A549 (cell line): ENCODE measurements around the gene ZBTB20. TPM values are rescaled to one million over a fixed set of nuclear protein-coding genes. Genes with fewer than 3 reads are reported as not detected.

ENCODE experiments used
- ATAC-seq, 2 experiments: fragments of 200-7000 bp in 1 of 2; fragments of >200 bp in 1 of 2; cut with Nextera tagmentation in 1 of 2; cut with Tn5 transposase in 1 of 2; 3 replicates each; pipeline versions ENCODE4 v1.8.0 to v1.9.1; 2018 to 2020; ENCODE audit warnings: mild to moderate bottlenecking in 1 of 2, moderate library complexity in 1 of 2
- CTCF ChIA-PET: fragments of 300-600 bp; sonication (Branson Sonifier 250); formaldehyde crosslinking; extraction: SDS; loops from one replicate; lab custom pipeline; 2021; ENCODE audit warnings: antibody characterized with exemption, inconsistent platforms; lab: Yijun Ruan, JAX
- POLR2A ChIA-PET: fragments of 350-600 bp; formaldehyde crosslinking; extraction: SDS; loops from one replicate; lab custom pipeline; 2021; ENCODE audit warnings: antibody characterized with exemption, inconsistent platforms; lab: Yijun Ruan, JAX
- DNase-seq, 2 experiments: peaks; one replicate each; pipeline versions ENCODE4 v3.0.0 to v3.0.0-alpha.2; 2011 to 2016; ENCODE audit warnings: low read depth in 1 of 2, low spot score in 1 of 2
- FAIRE-seq: peaks from 2 replicates; lab custom pipeline; 2011; peaks lifted over from hg19 to GRCh38; lab: Jason Lieb, UNC
- H3K27ac ChIP-seq, 2 experiments: fragments of >200 bp; sonication (Bioruptor Twin); formaldehyde crosslinking; 3 replicates each; pipeline ENCODE4 v1.5.1; 2016 to 2017
- H3K4me1 ChIP-seq: fragments of >200 bp; sonication (Bioruptor Twin); formaldehyde crosslinking; 3 replicates; pipeline ENCODE4 v1.6.1; 2016
- H3K4me2 ChIP-seq: fragments of >200 bp; sonication (Bioruptor Twin); formaldehyde crosslinking; 3 replicates; pipeline ENCODE4 v1.6.1; 2016
- H3K4me3 ChIP-seq: fragments of >200 bp; sonication (Bioruptor Twin); formaldehyde crosslinking; 3 replicates; pipeline ENCODE4 v1.5.1; 2016
- H3K9me3 ChIP-seq: fragments of >200 bp; sonication (Bioruptor Twin); formaldehyde crosslinking; 3 replicates; pipeline ENCODE4 v1.6.1; 2016
- CBX2 ChIP-seq: fragments of 200-600 bp; sonication (generic); IDR thresholded peaks from 2 replicates; pipeline ENCODE4 v1.6.1; 2016; ENCODE audit warnings: low read depth, mild to moderate bottlenecking, borderline replicate concordance
- CBX8 ChIP-seq: fragments of 200-600 bp; sonication (generic); IDR thresholded peaks from 2 replicates; pipeline ENCODE4 v1.6.1; 2016
- CHD2 ChIP-seq: fragments of 150-350 bp; IDR thresholded peaks from 2 replicates; pipeline ENCODE4 v1.6.1; 2014; ENCODE audit warnings: low read length; ENCODE audit not compliant: partially characterized antibody
- E2F6 ChIP-seq: IDR thresholded peaks from 2 replicates; pipeline ENCODE4 v1.6.1; 2012; ENCODE audit warnings: low read depth, borderline replicate concordance
- EP300 ChIP-seq, 2 experiments: fragments of >200 bp; sonication (Bioruptor Twin); formaldehyde crosslinking; IDR thresholded peaks; 2 replicates in 1 of 2; 3 replicates in 1 of 2; pipeline ENCODE4 v1.6.1; 2016 to 2017
- FOSL2 ChIP-seq, 2 experiments: fragments of 450-650 bp in 1 of 2; fragments of >200 bp in 1 of 2; sonication (Bioruptor Twin) in 1 of 2; formaldehyde crosslinking; IDR thresholded peaks; 2 replicates each; pipeline versions ENCODE4 v1.5.0 to v1.6.1; 2016 to 2020; ENCODE audit warnings: mild to moderate bottlenecking in 1 of 2, moderate library complexity in 1 of 2
- HDAC2 ChIP-seq: fragments of 200-600 bp; sonication (generic); IDR thresholded peaks from 2 replicates; pipeline ENCODE4 v1.6.1; 2016
- HOXB13 ChIP-seq: fragments of 250-450 bp; sonication (Bioruptor Pico); IDR thresholded peaks from 2 replicates; pipeline ENCODE4 v1.5.0; 2020; ENCODE audit warnings: low read depth, mild to moderate bottlenecking, moderate library complexity
- JUN ChIP-seq, 2 experiments: fragments of >200 bp; sonication (Bioruptor Twin); formaldehyde crosslinking; IDR thresholded peaks; 2 replicates in 1 of 2; 3 replicates in 1 of 2; pipeline ENCODE4 v1.6.1; 2016 to 2017
- JUNB ChIP-seq: fragments of >200 bp; sonication (Bioruptor Twin); formaldehyde crosslinking; IDR thresholded peaks from 2 replicates; pipeline ENCODE4 v1.6.1; 2016
- KDM1A ChIP-seq: fragments of 200-600 bp; sonication (generic); IDR thresholded peaks from 2 replicates; pipeline ENCODE4 v1.6.1; 2016; ENCODE audit warnings: low read depth, mild to moderate bottlenecking
- MAFK ChIP-seq: fragments of 450-650 bp; IDR thresholded peaks from 2 replicates; pipeline ENCODE4 v1.6.1; 2014; ENCODE audit not compliant: partially characterized antibody
- MAX ChIP-seq: IDR thresholded peaks from 2 replicates; pipeline ENCODE4 v1.6.1; 2012
- NFE2L2 ChIP-seq: fragments of 150-350 bp; conservative IDR thresholded peaks from 2 replicates; pipeline ENCODE4 v1.6.1; 2014; ENCODE audit warnings: low read length
- POLR2A ChIP-seq: IDR thresholded peaks from 2 replicates; pipeline ENCODE4 v1.6.1; 2012; ENCODE audit warnings: mild to moderate bottlenecking, low read length
- RAD21 ChIP-seq, 2 experiments: fragments of >200 bp in 1 of 2; sonication (Bioruptor Twin) in 1 of 2; formaldehyde crosslinking in 1 of 2; IDR thresholded peaks in 1 of 2; conservative IDR thresholded peaks in 1 of 2; 2 replicates in 1 of 2; 3 replicates in 1 of 2; pipeline ENCODE4 v1.6.1; 2012 to 2018; ENCODE audit warnings: inconsistent platforms in 1 of 2
- RARB ChIP-seq: fragments of 250-450 bp; sonication (Bioruptor Pico); IDR thresholded peaks from 2 replicates; pipeline ENCODE4 v1.8.0; 2021; ENCODE audit warnings: mild to moderate bottlenecking, moderate library complexity
- RFX5 ChIP-seq: fragments of 450-650 bp; IDR thresholded peaks from 2 replicates; pipeline ENCODE4 v1.7.1; 2014; ENCODE audit warnings: antibody characterized with exemption, mild to moderate bottlenecking, moderate library complexity
- RNF2 ChIP-seq: fragments of 200-600 bp; sonication (generic); IDR thresholded peaks from 2 replicates; pipeline ENCODE4 v1.6.1; 2016; ENCODE audit warnings: low read depth, mild to moderate bottlenecking, antibody characterized with exemption, moderate library complexity, borderline replicate concordance
- SMC3 ChIP-seq: fragments of >200 bp; sonication (Bioruptor Twin); formaldehyde crosslinking; IDR thresholded peaks from 3 replicates; pipeline ENCODE4 v1.6.1; 2018; ENCODE audit warnings: inconsistent platforms
- TFCP2L1 ChIP-seq: fragments of 250-450 bp; sonication (Bioruptor Pico); IDR thresholded peaks from 2 replicates; pipeline ENCODE4 v1.5.0; 2021; ENCODE audit warnings: mild to moderate bottlenecking
- TP53 ChIP-seq: fragments of 250-450 bp; sonication (Bioruptor Pico); IDR thresholded peaks from 2 replicates; pipeline ENCODE4 v1.5.0; 2021; ENCODE audit warnings: mild to moderate bottlenecking, moderate library complexity
- ZC3H11A ChIP-seq: fragments of 450-650 bp; IDR thresholded peaks from 2 replicates; pipeline ENCODE4 v1.6.1; 2014; ENCODE audit warnings: antibody characterized with exemption, mild to moderate bottlenecking
- ZFP36 ChIP-seq: fragments of 450-650 bp; IDR thresholded peaks from 2 replicates; pipeline ENCODE4 v1.6.1; 2014; ENCODE audit warnings: borderline replicate concordance; ENCODE audit not compliant: partially characterized antibody
- ZSCAN20 ChIP-seq: fragments of 250-450 bp; sonication (Bioruptor Pico); IDR thresholded peaks from 2 replicates; pipeline ENCODE4 v1.8.0; 2022; ENCODE audit warnings: mild to moderate bottlenecking, moderate library complexity
- WGBS: methylation state at CpG from one replicate; pipeline ENCODE4 v1.1.6; 2017; ENCODE audit errors: missing lambda C conversion rate; 5-methylcytosine and 5-hydroxymethylcytosine counted together
- polyA plus RNA-seq, 4 experiments: library from polyadenylated mRNA; depleted of rRNA in 3 of 4; stranded (reverse); fragments of >200 nt; fragmentation: RNase III in 1 of 4; extraction: RNeasy Plus Mini Kit Qiagen cat#74134 plus additional on column Dnase treatment in 1 of 4; gene quantifications; 2 replicates in 3 of 4; 3 replicates in 1 of 4; pipeline ENCODE4 v1.2.3, GENCODE V29; 2011 to 2017
- TF ChIP-seq, protein P1 (sequence below): fragments of >200 bp; sonication (Bioruptor Twin); formaldehyde crosslinking; IDR thresholded peaks from 3 replicates; pipeline ENCODE4 v1.5.1; 2016
- TF ChIP-seq, protein P2 (sequence below): fragments of 200-600 bp; sonication (generic); IDR thresholded peaks from 2 replicates; pipeline ENCODE4 v1.6.1; 2016; ENCODE audit warnings: antibody characterized with exemption, mild to moderate bottlenecking, moderate library complexity
- TF ChIP-seq, protein P3 (sequence below): fragments of 250-450 bp; sonication (Bioruptor Pico); IDR thresholded peaks from 2 replicates; pipeline ENCODE4 v1.5.0; 2020; ENCODE audit warnings: low read depth, mild to moderate bottlenecking, moderate library complexity

ZBTB20 gene
- polyA plus RNA-seq, 2 of the 4 experiments (the other 2 are of a cell fraction), result 0.85 to 5.0 TPM

DNA sequence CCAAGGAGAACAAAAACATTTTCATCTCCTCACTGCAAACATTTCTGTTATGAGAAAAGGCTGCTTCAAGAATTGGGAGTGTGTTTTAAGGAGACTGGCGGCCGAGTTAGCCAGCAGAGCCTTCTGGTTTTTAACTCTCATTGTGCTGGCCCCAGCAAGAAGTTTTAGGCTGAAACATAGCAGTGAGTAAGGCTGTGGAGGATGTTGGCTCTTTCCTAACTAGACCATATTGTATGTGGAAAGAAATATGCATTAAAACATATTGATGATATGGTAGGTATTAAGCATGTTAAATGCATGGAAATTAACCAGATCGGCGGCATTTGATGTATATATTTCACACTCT is 762.6 kb downstream of the ZBTB20 start:
- ATAC-seq, result peak; percentile 10 to 23; a peak in 4 of 6 replicates
- TF ChIP-seq HDAC2 (no peak), CBX8 (no peak), ZC3H11A (no peak), ZFP36 (no peak), RARB (no peak), CHD2 (no peak), RFX5 (no peak), JUN (IDR thresholded peaks at IDR 0.05) (no peak), CBX2 (no peak), MAFK (no peak), TP53 (CRISPR knock-in tag) (no peak), EP300 (IDR thresholded peaks at IDR 0.05) (no peak), POLR2A (no peak), JUNB (no peak)
- TF ChIP-seq, all 56 proteins: peak for 0
- Histone ChIP-seq H3K27ac (no peak overlapping the region), H3K4me1 (peaks cover 6% of the 10 kb centered on the region; the same call in 1 of the 3 replicates), H3K9me3 (no peaks in the 10 kb centered on the region), H3K4me2 (no peak overlapping the region), H3K4me3 (no peak overlapping the region)
- DNase-seq (no peak), FAIRE-seq (no peak)
- WGBS, result 81% methylated on average over 4 of the region's 4 CpGs
- POLR2A ChIA-PET, result no interaction called here
- CTCF ChIA-PET, result interaction anchor here (0.6 to 5.3 kb wide), 38 partner anchors 9 to 1310 kb away, joined by 3 to 61 read pairs (median 4); no protein-coding TSS in a partner anchor

- TF ChIP-seq, protein P1, sequence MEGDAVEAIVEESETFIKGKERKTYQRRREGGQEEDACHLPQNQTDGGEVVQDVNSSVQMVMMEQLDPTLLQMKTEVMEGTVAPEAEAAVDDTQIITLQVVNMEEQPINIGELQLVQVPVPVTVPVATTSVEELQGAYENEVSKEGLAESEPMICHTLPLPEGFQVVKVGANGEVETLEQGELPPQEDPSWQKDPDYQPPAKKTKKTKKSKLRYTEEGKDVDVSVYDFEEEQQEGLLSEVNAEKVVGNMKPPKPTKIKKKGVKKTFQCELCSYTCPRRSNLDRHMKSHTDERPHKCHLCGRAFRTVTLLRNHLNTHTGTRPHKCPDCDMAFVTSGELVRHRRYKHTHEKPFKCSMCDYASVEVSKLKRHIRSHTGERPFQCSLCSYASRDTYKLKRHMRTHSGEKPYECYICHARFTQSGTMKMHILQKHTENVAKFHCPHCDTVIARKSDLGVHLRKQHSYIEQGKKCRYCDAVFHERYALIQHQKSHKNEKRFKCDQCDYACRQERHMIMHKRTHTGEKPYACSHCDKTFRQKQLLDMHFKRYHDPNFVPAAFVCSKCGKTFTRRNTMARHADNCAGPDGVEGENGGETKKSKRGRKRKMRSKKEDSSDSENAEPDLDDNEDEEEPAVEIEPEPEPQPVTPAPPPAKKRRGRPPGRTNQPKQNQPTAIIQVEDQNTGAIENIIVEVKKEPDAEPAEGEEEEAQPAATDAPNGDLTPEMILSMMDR, result peak; percentile 88
- TF ChIP-seq FOSL2 (IDR thresholded peaks at IDR 0.05) (no peak), FOSL2 (CRISPR knock-in tag; IDR thresholded peaks at IDR 0.05) (no peak), RAD21 (conservative IDR thresholded peaks at IDR 0.05 in 1 of 2, IDR thresholded peaks at IDR 0.05 in 1 of 2) (peak; percentile 85 to 88), ZC3H11A (no peak), HOXB13 (no peak), SMC3 (peak; percentile 71), POLR2A (no peak)
- TF ChIP-seq, all 56 proteins: peak for 3
- ATAC-seq (peak; percentile 89 to 96), FAIRE-seq (no peak), DNase-seq (peak; percentile 55 to 72)
- H3K4me3 ChIP-seq, result no peak overlapping the region
- H3K4me2 ChIP-seq, result peak overlapping the region; percentile 44
- CTCF ChIA-PET, result interaction anchor here (0.6 to 5.3 kb wide), 42 partner anchors 8 to 1310 kb away, joined by 3 to 61 read pairs (median 4); no protein-coding TSS in a partner anchor
- POLR2A ChIA-PET, result no interaction called here
- WGBS, result 55% methylated on average over 12 of the region's 12 CpGs
- peaks cover 6% of the 10 kb centered on the region; the same call in 1 of the 3 replicates for H3K4me1 ChIP-seq
- peak overlapping the region in 1 of 2 experiments; percentile 70; a peak in 3 of 6 replicates for H3K27ac ChIP-seq
- no peaks in the 10 kb centered on the region for H3K9me3 ChIP-seq
Measured at GRCh38 chr3:114383875-114384557, 763.1 kb downstream of the ZBTB20 start.

- peak in 1 of 2 experiments; percentile 6 for DNase-seq
- WGBS, result 90% methylated on average over 4 of the region's 4 CpGs
- POLR2A ChIA-PET, result no interaction called here
- TF ChIP-seq E2F6, result no peak
- no peak for TF ChIP-seq TFCP2L1 (CRISPR knock-in tag)
- no peak for TF ChIP-seq TP53 (CRISPR knock-in tag)
- no peak for TF ChIP-seq KDM1A
- TF ChIP-seq, protein P2, sequence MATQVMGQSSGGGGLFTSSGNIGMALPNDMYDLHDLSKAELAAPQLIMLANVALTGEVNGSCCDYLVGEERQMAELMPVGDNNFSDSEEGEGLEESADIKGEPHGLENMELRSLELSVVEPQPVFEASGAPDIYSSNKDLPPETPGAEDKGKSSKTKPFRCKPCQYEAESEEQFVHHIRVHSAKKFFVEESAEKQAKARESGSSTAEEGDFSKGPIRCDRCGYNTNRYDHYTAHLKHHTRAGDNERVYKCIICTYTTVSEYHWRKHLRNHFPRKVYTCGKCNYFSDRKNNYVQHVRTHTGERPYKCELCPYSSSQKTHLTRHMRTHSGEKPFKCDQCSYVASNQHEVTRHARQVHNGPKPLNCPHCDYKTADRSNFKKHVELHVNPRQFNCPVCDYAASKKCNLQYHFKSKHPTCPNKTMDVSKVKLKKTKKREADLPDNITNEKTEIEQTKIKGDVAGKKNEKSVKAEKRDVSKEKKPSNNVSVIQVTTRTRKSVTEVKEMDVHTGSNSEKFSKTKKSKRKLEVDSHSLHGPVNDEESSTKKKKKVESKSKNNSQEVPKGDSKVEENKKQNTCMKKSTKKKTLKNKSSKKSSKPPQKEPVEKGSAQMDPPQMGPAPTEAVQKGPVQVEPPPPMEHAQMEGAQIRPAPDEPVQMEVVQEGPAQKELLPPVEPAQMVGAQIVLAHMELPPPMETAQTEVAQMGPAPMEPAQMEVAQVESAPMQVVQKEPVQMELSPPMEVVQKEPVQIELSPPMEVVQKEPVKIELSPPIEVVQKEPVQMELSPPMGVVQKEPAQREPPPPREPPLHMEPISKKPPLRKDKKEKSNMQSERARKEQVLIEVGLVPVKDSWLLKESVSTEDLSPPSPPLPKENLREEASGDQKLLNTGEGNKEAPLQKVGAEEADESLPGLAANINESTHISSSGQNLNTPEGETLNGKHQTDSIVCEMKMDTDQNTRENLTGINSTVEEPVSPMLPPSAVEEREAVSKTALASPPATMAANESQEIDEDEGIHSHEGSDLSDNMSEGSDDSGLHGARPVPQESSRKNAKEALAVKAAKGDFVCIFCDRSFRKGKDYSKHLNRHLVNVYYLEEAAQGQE, result no peak
- no peak for TF ChIP-seq RNF2
- no peak for TF ChIP-seq EP300 (IDR thresholded peaks at IDR 0.05)
- TF ChIP-seq MAX, result no peak
- TF ChIP-seq, protein P3, sequence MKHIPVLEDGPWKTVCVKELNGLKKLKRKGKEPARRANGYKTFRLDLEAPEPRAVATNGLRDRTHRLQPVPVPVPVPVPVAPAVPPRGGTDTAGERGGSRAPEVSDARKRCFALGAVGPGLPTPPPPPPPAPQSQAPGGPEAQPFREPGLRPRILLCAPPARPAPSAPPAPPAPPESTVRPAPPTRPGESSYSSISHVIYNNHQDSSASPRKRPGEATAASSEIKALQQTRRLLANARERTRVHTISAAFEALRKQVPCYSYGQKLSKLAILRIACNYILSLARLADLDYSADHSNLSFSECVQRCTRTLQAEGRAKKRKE (CRISPR knock-in tag), result no peak
- TF ChIP-seq ZSCAN20 (CRISPR knock-in tag), result no peak
- no peak for TF ChIP-seq NFE2L2
Measured at GRCh38 chr3:114380233-114380651, 766.8 kb downstream of the ZBTB20 start.

More at GRCh38 chr3:114380233-114380651, 766.8 kb downstream of the ZBTB20 start:
- Histone ChIP-seq H3K9me3 (no peaks in the 10 kb centered on the region), H3K27ac (no peak overlapping the region), H3K4me3 (no peak overlapping the region), H3K4me1 (peaks cover 6% of the 10 kb centered on the region; the same call in 1 of the 3 replicates), H3K4me2 (no peak overlapping the region)
- CTCF ChIA-PET, result interaction anchor here (1.1 to 2.1 kb wide), 4 partner anchors 20 to 1404 kb away, joined by 3 to 6 read pairs (median 4); no protein-coding TSS in a partner anchor
- ATAC-seq, result no peak
- FAIRE-seq, result no peak
